ENCODE measurements around the gene PIF1.

- no peak for TF ChIP-seq PKNOX1 (IDR thresholded peaks at IDR 0.05)
- no peak for TF ChIP-seq TARDBP (IDR thresholded peaks at IDR 0.05)
- TF ChIP-seq FOXA1 (IDR thresholded peaks at IDR 0.05) = no peak
- TF ChIP-seq SUZ12 (IDR thresholded peaks at IDR 0.05) = no peak
- TF ChIP-seq NFRKB (IDR thresholded peaks at IDR 0.05) = no peak
- TF ChIP-seq BHLHE40 (IDR thresholded peaks at IDR 0.05; ENCODE audit: borderline replicate concordance) = no peak
- no peak for TF ChIP-seq ZNF384 (IDR thresholded peaks at IDR 0.05)
Observed at GRCh38 chr15:64856429-64857145, 31.1 kb upstream of the PIF1 start.
